Head of caudate nucleus (tissue), 42 donors: ENCODE results near the gene GCNT2.
A peak's percentile ranks its signal among the peaks of the same experiment; 100 is the strongest.

Experiments
- DNase-seq, 42 donors: peaks; one replicate each; pipeline versions ENCODE4 v3.0.0 to v3.0.0-alpha.2; 2020 to 2021; ENCODE audit warnings: mixed read lengths in 7 of 42
- intact Hi-C: fragments of 100-400 bp; cut with DNase I; formaldehyde crosslinking; loops from one replicate; pipeline ENCODE4 v1.15.0; 2022

The GCNT2 gene

DNA sequence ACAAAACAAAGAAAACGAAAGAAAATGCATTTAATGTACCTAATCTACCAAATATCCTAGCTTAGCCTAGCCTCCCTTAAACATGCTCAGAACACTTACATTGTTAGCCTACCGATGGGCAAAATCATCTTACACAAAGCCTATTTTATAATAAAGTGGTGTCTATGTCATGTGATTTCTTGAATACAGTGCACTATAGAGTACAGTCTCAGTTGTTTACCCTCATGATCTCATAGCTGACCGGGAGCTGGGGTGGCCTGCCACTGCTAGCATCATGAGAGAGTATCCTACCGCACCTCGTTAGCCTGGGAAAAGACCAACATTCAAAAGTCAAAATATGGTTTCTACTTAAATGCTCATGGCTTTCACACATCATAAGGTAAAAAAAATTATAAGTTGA, 16.6 kb downstream of the GCNT2 start:
- no peak for DNase-seq

DNA sequence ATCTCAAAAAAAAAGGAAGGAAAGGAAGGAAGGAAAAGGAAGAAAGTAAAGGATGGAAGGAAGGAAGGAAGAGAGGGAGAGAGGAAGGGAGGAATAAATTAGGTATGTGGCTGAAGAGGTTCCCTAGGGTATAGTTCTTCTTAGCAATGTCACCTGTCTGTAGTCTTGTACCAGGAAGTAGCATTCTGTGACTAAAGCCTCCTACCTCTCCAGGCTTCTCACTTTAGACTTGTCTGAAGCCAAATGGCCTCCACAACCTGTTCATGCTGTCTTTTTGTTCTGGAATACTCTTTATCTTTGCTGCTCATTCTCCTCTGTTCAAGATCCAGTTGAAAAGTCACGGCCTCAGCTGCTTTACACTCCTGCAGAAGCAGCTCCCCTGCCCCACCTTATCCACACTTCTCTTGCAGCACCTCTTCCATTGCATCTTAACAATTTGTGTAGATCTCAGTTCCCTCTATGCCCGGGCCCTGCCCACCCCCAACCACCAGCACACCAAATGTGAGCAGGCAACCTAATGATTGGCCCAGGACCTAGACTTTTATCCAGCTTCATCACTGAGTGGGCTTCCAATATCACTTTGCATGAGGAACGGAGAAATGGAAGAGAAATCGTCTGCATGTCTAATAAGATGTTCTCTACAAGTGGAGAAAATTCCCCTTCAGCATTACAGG, 19.1 kb downstream of the GCNT2 start:
- intact Hi-C loops = no loop called here
- DNase-seq = no peak

More for the DNA sequence above, 16.6 kb downstream of the GCNT2 start:
- intact Hi-C loops = no loop called here

DNA sequence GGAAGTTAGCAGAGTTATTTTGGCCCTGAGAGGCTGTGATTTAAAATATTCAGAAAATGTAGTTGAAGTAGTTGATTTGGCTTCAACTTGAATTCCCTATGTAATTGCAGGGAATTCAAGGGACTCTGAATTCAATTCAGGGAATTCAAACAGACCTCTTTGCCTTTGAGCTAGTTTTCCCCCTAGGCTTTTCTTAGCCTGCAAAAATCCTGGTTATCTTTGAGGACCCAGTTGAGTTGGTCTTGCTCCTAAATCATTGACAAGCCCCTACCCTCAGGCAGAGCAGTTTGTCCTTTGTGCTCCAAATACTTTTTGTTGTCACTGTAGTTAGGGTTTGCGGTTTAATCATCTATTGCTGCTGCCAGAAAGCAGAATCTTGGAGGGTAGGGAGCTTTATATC, 20.4 kb downstream of the GCNT2 start:
- DNase-seq = no peak
- intact Hi-C loops = no loop called here

DNA sequence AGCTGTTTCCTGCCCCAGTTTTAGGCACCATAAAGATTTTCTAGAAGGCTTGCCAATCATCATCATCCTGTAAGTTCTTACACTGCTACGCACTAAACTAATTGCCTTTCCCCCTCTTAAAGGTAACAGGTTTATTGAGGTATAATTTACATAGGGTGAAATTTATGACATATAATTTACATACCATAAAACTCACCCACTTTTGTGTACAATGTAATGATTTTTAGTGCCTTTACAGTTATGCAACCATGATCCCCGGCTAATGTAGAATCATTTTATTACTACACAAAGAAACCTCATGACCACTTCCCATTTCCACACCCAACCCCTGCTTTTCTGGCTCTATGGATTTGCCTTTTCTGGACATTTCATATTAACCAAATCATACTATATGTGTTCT, 21.1 kb downstream of the GCNT2 start:
- intact Hi-C loops = no loop called here
- DNase-seq = no peak

DNA sequence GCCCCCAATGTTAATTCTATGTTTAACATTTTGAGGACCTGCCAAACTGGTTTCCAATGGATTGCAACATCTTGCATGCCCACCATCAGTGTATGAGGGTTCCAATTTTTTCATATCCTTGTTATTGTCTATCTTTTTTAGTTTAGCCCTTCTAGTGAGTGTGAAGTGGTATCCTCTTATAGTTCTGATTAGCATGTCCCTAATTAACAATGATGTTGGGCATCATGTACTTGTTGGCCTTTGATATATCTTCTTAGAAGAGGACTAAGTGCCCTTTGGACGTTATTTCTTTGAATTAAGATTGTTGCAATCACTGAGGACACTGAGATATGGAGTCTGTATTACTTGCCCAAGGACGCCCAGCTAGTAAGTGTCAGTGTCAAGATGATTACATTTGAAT, 22.3 kb downstream of the GCNT2 start:
- intact Hi-C loops = no loop called here
- no peak for DNase-seq

DNA sequence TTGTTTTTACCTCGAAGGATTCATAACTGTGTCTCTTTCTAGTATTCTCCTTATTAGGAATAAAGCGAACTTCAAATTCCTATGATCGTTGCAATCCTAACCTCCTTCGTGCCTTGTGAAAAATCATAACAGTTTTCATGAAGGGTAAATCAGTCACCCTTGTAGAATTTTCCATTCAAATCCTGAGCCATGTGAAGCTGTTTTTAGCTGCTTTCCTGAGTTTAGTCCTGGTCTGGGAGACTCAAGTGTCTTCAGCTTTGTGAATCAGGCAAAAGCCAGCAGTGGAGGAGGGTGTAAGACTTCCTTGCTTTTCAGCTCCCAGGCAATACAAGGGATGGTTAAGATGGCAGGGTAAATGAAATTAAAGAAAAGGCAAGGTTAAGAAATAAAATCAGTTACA, 24.3 kb downstream of the GCNT2 start:
- intact Hi-C loops = no loop called here
- no peak for DNase-seq

DNA sequence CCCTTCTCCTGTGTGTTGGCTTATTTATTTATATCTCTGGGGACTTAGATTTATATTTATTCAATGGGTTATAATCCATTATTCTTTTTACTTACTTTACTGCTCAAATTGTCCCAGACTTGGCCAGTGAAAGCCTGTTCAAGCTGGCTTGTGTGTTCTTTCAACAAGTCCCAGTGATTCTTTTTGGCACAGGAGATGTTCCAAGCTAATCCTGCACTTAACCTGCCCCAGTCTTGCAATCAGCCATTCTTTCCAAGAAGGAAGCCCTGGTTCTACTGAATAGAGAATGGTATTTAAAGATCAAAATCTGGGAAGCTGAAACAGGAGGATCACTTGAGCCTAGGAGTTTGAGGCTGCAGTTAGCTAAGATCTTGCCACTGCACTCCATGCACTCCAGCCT, 26.7 kb downstream of the GCNT2 start:
- no peak for DNase-seq
- intact Hi-C loops = no loop called here

DNA sequence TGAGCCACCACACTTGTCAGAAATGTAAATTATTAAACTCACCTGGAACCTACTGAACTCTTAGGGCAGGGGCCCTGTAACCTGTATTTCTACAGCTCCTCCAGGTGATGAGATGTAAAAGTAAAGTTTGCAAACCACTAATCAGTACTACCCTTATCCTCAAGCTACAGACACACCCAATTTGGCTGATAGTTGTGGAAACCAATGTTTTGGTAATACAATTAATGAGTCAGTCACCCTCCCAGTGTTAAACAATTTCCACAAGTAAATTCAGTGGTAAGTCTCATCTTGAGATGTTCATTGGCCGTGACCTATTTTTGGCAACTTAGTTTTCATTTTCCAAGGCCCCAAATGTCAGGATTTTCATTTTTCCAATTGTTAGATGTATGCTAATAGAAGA, 29.6 kb downstream of the GCNT2 start:
- no peak for DNase-seq
- intact Hi-C loops = no loop called here

DNA sequence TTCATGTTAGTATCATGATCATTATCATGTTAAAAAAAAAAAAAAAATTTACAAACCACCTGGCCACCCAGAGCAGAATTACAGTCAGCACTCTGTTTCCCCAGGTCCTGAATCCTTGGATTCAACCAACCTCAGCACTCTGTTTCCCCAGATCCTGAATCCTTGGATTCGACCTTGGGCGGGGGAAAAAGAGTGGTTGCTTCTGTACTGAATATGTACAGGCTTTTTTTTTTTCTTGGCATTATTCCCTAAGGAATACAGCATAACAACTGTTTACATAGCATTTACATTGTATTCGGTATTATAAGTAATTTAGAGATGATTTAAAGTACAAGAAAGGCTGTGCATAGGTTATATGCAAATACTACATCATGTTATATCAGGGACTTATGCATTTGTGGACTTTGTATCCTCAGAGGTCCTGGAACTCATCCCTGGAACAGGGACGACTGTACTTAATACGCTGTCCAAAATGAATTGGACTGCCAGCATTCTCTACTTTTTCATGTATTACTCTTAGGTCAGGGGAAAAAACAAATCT, 31.2 kb downstream of the GCNT2 start:
- no peak for DNase-seq

DNA sequence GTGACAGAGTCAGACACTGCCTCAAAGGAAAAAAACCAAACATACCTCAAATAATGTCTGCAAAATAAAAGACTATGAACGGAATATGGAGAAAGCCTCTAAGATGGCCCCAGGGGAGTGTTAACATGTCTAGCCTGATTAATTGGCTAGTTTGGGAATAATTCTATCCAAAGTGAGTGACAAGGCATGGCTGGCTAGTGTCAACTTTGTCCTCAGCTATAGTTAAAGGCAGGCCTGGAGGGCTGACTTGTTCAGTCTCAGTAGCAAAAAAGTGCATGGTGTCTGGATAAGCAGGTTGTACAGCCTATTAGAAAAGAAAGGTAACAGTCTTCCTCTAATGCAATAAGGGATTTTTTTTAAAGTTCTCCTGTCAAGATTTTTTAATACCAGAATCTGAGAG, 32.7 kb downstream of the GCNT2 start:
- DNase-seq = no peak
- intact Hi-C loops = no loop called here

More for the DNA sequence above, 31.2 kb downstream of the GCNT2 start:
- intact Hi-C loops = no loop called here

DNA sequence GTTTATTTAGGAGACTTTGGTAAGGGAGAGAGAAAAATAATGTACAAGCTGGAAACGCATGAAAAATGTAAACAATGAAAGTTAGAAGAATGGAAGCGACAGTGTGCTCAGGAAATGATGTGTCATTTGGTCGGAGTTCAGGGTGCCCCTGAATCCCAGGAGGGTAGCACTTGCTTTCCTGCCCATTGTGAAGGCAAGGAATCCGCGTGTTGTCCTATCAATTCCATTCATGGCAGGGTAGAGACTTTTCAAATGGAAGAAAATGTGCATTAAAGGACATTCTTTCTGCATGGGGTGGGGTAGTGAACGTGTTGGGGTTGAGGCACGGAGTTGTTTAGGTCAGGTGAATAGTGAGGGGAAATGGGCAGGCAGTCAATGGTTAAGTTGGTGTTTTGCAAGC, 33.7 kb downstream of the GCNT2 start:
- no peak for DNase-seq
- intact Hi-C loops = no loop called here

DNA sequence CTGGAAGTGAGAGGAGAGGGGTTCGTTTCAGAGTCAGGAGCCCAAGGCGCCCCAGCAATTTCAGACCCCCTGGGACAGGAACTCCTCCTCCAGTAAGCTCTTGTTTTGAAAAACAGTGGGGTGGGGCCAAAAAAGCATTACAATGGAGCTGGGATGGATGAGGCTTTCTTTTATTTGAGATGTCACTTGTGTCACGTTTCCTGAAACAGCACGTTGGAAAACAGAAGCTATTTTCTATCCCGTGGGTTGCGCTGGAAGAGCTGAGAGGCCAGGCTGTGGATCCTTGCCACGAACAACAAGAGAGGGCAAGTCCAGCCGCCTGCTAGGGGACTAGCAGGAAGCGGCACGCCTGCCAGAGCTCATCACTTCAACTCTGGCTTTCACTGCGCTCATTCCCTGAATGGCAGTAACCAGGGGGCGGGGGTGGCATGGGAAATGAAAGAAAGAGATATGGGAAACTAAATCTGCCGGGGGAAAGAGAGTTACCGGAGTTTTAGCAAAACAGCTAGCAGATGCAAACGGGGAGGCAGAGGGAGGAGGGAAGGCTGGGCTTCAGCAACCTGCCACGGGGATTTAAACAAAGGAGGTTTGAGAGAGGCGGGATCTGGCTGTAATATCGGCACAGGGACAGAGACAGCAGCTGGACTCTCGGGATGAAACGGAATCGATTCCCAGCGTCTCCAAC, 34.6 kb downstream of the GCNT2 start:
- DNase-seq = peak; percentile 29 to 81 (median 63)
- intact Hi-C loops = no loop called here

DNA sequence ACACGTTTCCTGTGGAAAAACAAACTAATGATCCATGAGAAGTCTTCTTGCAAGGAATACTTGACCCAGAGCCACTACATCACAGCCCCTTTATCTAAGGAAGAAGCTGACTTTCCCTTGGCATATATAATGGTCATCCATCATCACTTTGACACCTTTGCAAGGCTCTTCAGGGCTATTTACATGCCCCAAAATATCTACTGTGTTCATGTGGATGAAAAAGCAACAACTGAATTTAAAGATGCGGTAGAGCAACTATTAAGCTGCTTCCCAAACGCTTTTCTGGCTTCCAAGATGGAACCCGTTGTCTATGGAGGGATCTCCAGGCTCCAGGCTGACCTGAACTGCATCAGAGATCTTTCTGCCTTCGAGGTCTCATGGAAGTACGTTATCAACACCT, 35.4 kb downstream of the GCNT2 start:
- no peak for DNase-seq
- intact Hi-C loops = no loop called here

DNA sequence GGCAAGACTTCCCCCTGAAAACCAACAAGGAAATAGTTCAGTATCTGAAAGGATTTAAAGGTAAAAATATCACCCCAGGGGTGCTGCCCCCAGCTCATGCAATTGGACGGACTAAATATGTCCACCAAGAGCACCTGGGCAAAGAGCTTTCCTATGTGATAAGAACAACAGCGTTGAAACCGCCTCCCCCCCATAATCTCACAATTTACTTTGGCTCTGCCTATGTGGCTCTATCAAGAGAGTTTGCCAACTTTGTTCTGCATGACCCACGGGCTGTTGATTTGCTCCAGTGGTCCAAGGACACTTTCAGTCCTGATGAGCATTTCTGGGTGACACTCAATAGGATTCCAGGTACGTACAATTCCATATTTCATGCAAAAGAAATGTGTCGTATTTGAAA, 35.8 kb downstream of the GCNT2 start:
- intact Hi-C loops = no loop called here
- DNase-seq = no peak

DNA sequence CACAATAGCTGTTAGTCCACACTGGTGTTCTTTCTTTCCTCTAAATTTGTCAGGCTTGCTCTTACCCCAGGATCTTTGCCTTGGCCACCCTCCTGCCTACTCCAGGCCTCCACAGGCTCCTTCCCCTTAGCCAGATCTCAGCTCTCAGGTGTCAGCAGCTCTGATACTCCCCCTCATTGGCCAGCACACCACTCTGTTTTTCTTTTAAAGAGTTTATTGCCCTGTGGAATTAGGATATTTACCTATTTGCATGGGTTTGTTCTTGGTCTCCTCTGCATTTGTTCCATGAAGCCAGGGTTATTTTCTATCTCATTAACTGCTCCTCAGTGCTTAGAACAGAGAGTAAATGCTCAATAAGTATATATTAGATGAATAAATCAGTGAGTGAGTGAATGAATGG, 36.8 kb downstream of the GCNT2 start:
- no peak for DNase-seq
- intact Hi-C loops = no loop called here

DNA sequence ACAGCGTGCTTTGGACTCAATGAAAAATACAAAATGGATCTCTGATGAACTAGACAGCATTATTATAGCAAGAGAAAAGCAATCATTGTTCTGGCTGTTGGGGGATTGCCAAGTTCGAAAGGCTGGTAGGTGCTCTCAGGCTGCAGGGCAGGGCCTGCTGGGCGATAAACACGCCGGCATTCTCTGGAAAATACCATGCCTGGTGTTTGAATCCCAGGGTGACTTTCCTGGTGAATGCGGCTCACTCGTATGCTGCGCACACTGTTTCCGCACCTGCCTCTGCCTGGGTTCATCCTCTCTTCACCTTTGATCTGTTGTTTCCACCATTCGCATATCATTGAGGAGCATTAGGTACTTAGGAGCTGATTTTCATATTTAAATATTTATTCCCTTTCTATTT, 37.4 kb downstream of the GCNT2 start:
- peak in 20 of 42 donors; percentile 12 to 70 (median 25) for DNase-seq
- intact Hi-C loops = no loop called here

DNA sequence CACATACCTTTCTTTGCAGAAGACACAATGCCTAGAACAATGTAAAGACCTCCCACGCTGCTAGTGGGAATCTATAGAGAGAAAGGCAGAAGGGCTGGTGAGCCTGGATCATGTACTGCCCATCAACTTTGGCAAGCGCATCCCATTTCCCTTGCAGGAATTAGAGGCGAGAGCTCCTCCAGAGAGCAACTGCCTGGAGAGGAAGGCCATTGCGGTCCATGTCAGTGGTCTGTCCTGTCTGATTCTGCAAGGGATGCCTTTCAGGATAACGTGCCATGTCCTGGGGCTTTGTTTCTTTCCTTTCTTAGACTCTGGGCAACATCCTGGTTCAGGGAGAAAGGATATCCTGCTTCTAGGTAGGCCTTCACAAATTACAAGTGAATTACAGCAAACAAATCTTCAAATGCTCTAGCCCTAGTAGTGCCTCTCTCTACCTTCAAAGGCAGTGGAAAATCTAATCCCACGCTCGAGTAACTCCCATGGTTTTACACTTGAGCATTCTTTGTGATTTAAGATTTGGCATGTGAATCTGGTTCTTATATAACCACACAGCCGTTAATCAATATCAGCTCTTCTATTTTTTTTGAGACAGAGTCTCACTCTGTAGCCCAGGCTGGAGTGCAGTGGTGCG, 38.5 kb downstream of the GCNT2 start:
- intact Hi-C loops = no loop called here
- no peak for DNase-seq

DNA sequence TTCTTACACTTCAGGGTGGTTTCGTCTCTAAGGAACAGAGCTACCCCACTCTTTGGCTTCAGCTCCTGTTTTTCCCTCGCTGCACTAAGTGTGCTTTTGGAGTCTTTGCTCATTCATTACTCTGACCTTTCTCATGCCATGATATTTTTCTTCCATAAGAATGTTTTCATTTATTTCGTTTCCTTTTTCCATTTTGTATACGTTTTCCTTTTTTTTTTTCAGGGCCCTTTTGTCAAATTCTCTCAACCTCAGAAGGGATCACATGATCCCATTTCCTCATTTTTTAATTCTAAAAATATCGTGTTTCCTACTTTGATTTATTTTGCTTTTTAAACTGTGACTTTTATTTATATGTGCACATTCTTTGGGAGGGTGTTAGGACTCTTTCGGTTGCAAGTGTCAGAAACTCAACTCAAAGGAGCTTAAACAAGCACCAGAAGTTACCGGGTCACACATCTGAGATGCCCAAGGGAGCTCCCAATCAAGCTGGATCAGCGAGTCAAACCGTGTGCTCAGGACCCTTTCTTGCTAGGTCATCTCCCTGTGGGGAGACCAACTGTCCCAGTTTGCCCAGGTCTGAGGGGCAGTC, 40.6 kb downstream of the GCNT2 start:
- intact Hi-C loops = no loop called here
- no peak for DNase-seq

DNA sequence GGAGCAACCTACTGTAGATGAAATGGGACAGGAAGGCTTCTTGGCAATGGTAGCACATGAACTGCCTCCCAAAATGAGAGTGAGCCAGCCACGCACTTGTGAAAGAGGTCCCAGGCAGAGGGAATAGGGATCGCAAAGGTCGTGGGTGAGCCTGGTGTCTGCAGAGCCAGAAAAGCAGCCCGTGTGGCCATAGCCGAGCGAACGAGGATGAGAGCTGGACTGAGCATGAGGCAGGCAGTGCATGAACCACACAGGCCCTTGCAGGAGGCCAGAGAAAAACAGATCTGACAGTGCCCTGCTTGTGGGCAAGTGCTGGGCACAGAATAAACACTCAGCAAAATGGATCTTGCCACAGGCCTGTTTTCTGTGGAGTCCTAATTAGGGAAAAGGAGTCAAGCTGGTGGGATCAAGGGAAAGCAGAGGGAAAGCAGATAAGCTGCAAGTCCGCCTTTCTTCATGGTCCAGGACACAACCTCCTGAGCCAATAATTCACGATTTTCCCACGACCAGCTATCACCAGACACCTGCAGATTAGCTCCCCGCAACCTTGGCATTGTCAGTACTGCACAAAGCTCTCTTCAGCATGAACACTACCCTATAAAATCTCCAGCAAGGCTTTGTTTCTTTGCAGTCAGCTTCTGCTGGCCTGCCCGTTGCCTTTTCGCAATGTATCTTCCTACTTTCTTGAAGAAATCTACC, 44.0 kb downstream of the GCNT2 start:
- intact Hi-C loops = no loop called here
- DNase-seq = no peak

DNA sequence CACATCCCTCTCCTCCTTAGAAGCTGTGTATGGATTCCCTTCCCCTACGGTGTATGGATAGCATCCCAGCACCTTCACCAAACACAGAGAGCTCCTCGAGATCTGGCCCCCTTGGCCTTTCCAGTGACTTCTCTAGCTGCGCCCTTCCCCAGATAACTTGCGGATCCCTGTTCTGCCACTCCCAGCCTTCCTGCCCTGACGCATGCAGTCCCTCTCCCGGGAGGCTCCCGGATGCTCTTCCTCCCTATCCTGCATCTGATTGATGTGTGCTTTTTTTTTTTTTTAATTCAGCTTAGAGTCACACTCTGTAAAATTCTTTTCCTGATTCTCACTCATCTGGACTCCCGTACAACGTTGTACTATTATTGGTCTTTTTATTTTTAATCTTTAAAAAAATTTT, 44.8 kb downstream of the GCNT2 start:
- no peak for DNase-seq
- intact Hi-C loops = no loop called here
